ENCODE measurements around the gene JAKMIP1. TPM values are rescaled to one million over a fixed set of nuclear protein-coding genes. Genes with fewer than 3 reads are reported as not detected.

JAKMIP1 gene
- total RNA-seq, 1 donor from 2014 or later, result not detected

GRCh38 chr4:6069845-6070709, 130.3 kb downstream of the JAKMIP1 start:
- no peak overlapping the region for H3K4me3 ChIP-seq (ENCODE audit: low read depth, low read length)
- no peak for DNase-seq (ENCODE audit: low read depth)
- TF ChIP-seq CTCF (conservative IDR thresholded peaks at IDR 0.05; ENCODE audit: low read depth, low read length), result no peak

GRCh38 chr4:6068986-6069385, 131.4 kb downstream of the JAKMIP1 start:
- H3K4me3 ChIP-seq (ENCODE audit: low read depth, low read length), result no peak overlapping the region
- no peak for TF ChIP-seq CTCF (conservative IDR thresholded peaks at IDR 0.05; ENCODE audit: low read depth, low read length)
- no peak for DNase-seq (ENCODE audit: low read depth)

- H3K4me3 ChIP-seq (ENCODE audit: low read depth, low read length), result no peak overlapping the region
- TF ChIP-seq CTCF (conservative IDR thresholded peaks at IDR 0.05; ENCODE audit: low read depth, low read length), result no peak
- DNase-seq (ENCODE audit: low read depth), result no peak
Measured at GRCh38 chr4:6065934-6066590, 134.3 kb downstream of the JAKMIP1 start.

- DNase-seq (ENCODE audit: low read depth), result no peak
- no peak for TF ChIP-seq CTCF (conservative IDR thresholded peaks at IDR 0.05; ENCODE audit: low read depth, low read length)
- no peak overlapping the region for H3K4me3 ChIP-seq (ENCODE audit: low read depth, low read length)
Measured at GRCh38 chr4:6065166-6065565, 135.2 kb downstream of the JAKMIP1 start.

GRCh38 chr4:6064383-6064782, 136.0 kb downstream of the JAKMIP1 start:
- no peak for DNase-seq (ENCODE audit: low read depth)
- no peak overlapping the region for H3K4me3 ChIP-seq (ENCODE audit: low read depth, low read length)
- no peak for TF ChIP-seq CTCF (conservative IDR thresholded peaks at IDR 0.05; ENCODE audit: low read depth, low read length)

GRCh38 chr4:6063684-6064083, 136.7 kb downstream of the JAKMIP1 start:
- no peak for DNase-seq (ENCODE audit: low read depth)
- H3K4me3 ChIP-seq (ENCODE audit: low read depth, low read length), result no peak overlapping the region
- TF ChIP-seq CTCF (conservative IDR thresholded peaks at IDR 0.05; ENCODE audit: low read depth, low read length), result no peak

Data from epithelial cell of proximal tubule (primary cell).